Measurements from ENCODE around the gene HPX. TPM values are rescaled to one million over a fixed set of nuclear protein-coding genes. Genes with fewer than 3 reads are reported as not detected.
A peak's percentile ranks its signal among the peaks of the same experiment; 100 is the strongest.

HPX gene
- total and polyA plus RNA-seq, 10 donors, result 0.65 to 3.8 (median 1.4) TPM; not detected in 1

GRCh38 chr11:6480299-6480914, 39.6 kb upstream of the HPX start:
- Histone ChIP-seq H3K4me3 (peak overlapping the region; percentile 58 to 87 (median 76)), H3K36me3 (peaks cover 0 to 70% (median 51%) of the 10 kb centered on the region in 6 donors), H3K27ac (peak overlapping the region; percentile 89 to 95 (median 94)), H3K4me1 (peaks cover 25 to 64% (median 42%) of the 10 kb centered on the region in 6 donors), H3K9me3 (no peaks in the 10 kb centered on the region), H3K27me3 (replicated peaks in 1 of 7) (no peaks in the 10 kb centered on the region)
- intact Hi-C loops (cut with DNase I; ENCODE audit: low total_unique reads), result no loop called here
- TF ChIP-seq POLR2A (IDR thresholded peaks at IDR 0.05), result no peak
- no peak for DNase-seq
- 73 to 83% (median 78%) methylated on average over 9 of the region's 9 CpGs for WGBS, 5 donors

GRCh38 chr11:6476571-6476970, 35.8 kb upstream of the HPX start:
- intact Hi-C loops (cut with DNase I; ENCODE audit: low total_unique reads), result no loop called here
- H3K36me3 ChIP-seq, result peaks cover 0 to 35% (median 25%) of the 10 kb centered on the region in 6 donors
- DNase-seq, result no peak
- TF ChIP-seq POLR2A (IDR thresholded peaks at IDR 0.05), result no peak
- TF ChIP-seq POLR2AphosphoS5 (IDR thresholded peaks at IDR 0.05), result no peak
- no peak for TF ChIP-seq CTCF (IDR thresholded peaks at IDR 0.05 in 8 of 11, conservative IDR thresholded peaks at IDR 0.05 in 3 of 11)
- no peaks in the 10 kb centered on the region for H3K9me3 ChIP-seq
- H3K4me1 ChIP-seq, result peaks cover 15 to 55% (median 42%) of the 10 kb centered on the region in 6 donors
- 92 to 100% (median 97%) methylated on average over 4 of the region's 4 CpGs for WGBS, 5 donors
- H3K27ac ChIP-seq, result no peak overlapping the region
- H3K4me3 ChIP-seq, result no peak overlapping the region
- no peaks in the 10 kb centered on the region for H3K27me3 ChIP-seq (replicated peaks in 1 of 7)

- H3K36me3 ChIP-seq, result peaks cover 0 to 35% (median 25%) of the 10 kb centered on the region in 6 donors
- H3K27ac ChIP-seq, result peak overlapping the region in 1 of 8 donors; percentile 16
- no peak overlapping the region for H3K4me3 ChIP-seq
- intact Hi-C loops (cut with DNase I; ENCODE audit: low total_unique reads), result no loop called here
- 89 to 92% (median 91%) methylated on average over 5 of the region's 5 CpGs for WGBS, 5 donors
- H3K4me1 ChIP-seq, result peaks cover 15 to 53% (median 41%) of the 10 kb centered on the region in 6 donors
- no peaks in the 10 kb centered on the region for H3K9me3 ChIP-seq
- no peak for DNase-seq
- no peak for TF ChIP-seq CTCF (IDR thresholded peaks at IDR 0.05 in 8 of 11, conservative IDR thresholded peaks at IDR 0.05 in 3 of 11)
- TF ChIP-seq POLR2AphosphoS5 (IDR thresholded peaks at IDR 0.05), result peak in 1 of 3 donors; percentile 12
- H3K27me3 ChIP-seq (replicated peaks in 1 of 7), result no peaks in the 10 kb centered on the region
These were observed 35.1 kb upstream of the HPX start for GRCh38 chr11:6475936-6476335.

- no peaks in the 10 kb centered on the region for H3K9me3 ChIP-seq
- no peak for TF ChIP-seq POLR2AphosphoS5 (IDR thresholded peaks at IDR 0.05)
- no peak for TF ChIP-seq POLR2A (IDR thresholded peaks at IDR 0.05)
- TF ChIP-seq CTCF (IDR thresholded peaks at IDR 0.05 in 8 of 11, conservative IDR thresholded peaks at IDR 0.05 in 3 of 11), result no peak
- peak overlapping the region; percentile 1 to 93 (median 89) for H3K27ac ChIP-seq
- intact Hi-C loops (cut with DNase I; ENCODE audit: low total_unique reads), result no loop called here
- H3K36me3 ChIP-seq, result peaks cover 0 to 35% (median 25%) of the 10 kb centered on the region in 6 donors
- H3K27me3 ChIP-seq (replicated peaks in 1 of 7), result no peaks in the 10 kb centered on the region
- peaks cover 8 to 45% (median 33%) of the 10 kb centered on the region in 6 donors for H3K4me1 ChIP-seq
- H3K4me3 ChIP-seq, result peak overlapping the region in 1 of 8 donors; percentile 90
- no peak for DNase-seq
- WGBS, 5 donors, result 59 to 84% (median 77%) methylated on average over 3 of the region's 3 CpGs
These were observed 34.2 kb upstream of the HPX start for GRCh38 chr11:6474806-6475500.
